Testis (tissue), 2 donors: ENCODE data around the gene TRIM31.

Experiments
- POLR2A ChIP-seq: fragments of 450-650 bp; IDR thresholded peaks from one replicate; pipeline ENCODE4 v1.6.1; 2017; ENCODE audit warnings: antibody characterized with exemption, mild to moderate bottlenecking, moderate library complexity
- TF ChIP-seq, protein P1 (sequence below), 3 experiments: fragments of 450-650 bp in 2 of 3; fragments of 200-600 bp in 1 of 3; sonication (generic) in 1 of 3; IDR thresholded peaks; one replicate each; pipeline ENCODE4 v1.5.1; 2016 to 2019; ENCODE audit warnings: antibody characterized with exemption in 3 of 3, mild to moderate bottlenecking in 2 of 3, moderate library complexity in 1 of 3

DNA sequence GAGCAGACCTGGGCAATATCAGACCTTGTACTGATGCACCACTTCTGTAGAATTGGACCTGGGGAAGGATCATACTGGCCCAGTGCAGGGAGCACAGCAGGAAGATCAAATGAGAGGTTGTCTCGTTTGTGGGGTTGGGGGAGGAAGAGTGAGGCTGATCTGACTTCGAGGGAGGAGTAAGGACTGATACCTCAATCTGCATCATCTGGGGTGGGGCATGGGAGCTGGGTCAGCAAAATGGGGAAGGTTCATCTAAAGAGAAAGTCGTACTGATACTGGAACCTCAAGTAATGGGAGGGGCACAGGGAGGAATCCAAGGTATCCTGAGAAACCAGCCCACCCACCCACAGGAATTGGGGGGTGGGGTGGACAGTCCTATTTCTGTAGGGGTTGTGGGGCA is 41.0 kb downstream of the TRIM31 start:
- TF ChIP-seq, protein P1, sequence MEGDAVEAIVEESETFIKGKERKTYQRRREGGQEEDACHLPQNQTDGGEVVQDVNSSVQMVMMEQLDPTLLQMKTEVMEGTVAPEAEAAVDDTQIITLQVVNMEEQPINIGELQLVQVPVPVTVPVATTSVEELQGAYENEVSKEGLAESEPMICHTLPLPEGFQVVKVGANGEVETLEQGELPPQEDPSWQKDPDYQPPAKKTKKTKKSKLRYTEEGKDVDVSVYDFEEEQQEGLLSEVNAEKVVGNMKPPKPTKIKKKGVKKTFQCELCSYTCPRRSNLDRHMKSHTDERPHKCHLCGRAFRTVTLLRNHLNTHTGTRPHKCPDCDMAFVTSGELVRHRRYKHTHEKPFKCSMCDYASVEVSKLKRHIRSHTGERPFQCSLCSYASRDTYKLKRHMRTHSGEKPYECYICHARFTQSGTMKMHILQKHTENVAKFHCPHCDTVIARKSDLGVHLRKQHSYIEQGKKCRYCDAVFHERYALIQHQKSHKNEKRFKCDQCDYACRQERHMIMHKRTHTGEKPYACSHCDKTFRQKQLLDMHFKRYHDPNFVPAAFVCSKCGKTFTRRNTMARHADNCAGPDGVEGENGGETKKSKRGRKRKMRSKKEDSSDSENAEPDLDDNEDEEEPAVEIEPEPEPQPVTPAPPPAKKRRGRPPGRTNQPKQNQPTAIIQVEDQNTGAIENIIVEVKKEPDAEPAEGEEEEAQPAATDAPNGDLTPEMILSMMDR (IDR thresholded peaks at IDR 0.05) = no peak
- TF ChIP-seq POLR2A = no peak
